ENCODE data around the gene PIK3C2A.

The PIK3C2A gene

GRCh38 chr11:17184882-17185587, 22.8 kb downstream of the PIK3C2A start:
- Mint-ChIP-seq H3K9me3 (no peaks in the 10 kb centered on the region), H3K4me3 (no peak overlapping the region), H3K27ac (no peak overlapping the region), H3K27me3 (no peaks in the 10 kb centered on the region), H3K4me1 (ENCODE audit: low read depth) (peaks cover 22% of the 10 kb centered on the region), H3K36me3 (ENCODE audit: low read depth) (peaks cover 26% of the 10 kb centered on the region)
- DNase-seq = no peak

DNA sequence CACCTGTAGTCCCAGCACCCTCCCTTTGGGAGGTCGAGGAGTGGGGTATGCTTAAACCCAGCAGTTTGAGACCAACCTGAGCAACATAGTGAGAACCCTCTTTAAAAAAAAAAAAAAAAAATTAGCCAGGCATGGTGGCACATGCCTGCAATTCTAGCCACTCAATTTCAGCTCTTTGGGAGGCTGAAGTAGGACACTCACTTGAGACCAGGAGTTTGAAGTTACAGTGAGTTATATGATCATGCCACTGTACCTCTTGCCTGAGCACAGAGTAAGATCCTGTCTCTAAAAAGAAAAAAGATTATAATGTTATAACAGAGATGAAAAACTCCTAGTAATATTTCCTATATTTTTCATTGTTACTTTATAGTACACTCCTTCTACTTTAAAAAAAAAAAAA, 23.9 kb downstream of the PIK3C2A start:
- Mint-ChIP-seq H3K4me3 (no peak overlapping the region), H3K27ac (no peak overlapping the region), H3K36me3 (ENCODE audit: low read depth) (peaks cover 22% of the 10 kb centered on the region), H3K9me3 (no peaks in the 10 kb centered on the region), H3K27me3 (no peaks in the 10 kb centered on the region), H3K4me1 (ENCODE audit: low read depth) (peaks cover 22% of the 10 kb centered on the region)
- DNase-seq = no peak

- H3K27ac Mint-ChIP-seq = no peak overlapping the region
- no peak overlapping the region for H3K4me3 Mint-ChIP-seq
- H3K9me3 Mint-ChIP-seq = no peaks in the 10 kb centered on the region
- DNase-seq = no peak
- H3K4me1 Mint-ChIP-seq (ENCODE audit: low read depth) = peaks cover 10% of the 10 kb centered on the region
- H3K36me3 Mint-ChIP-seq (ENCODE audit: low read depth) = peaks cover 12% of the 10 kb centered on the region
- no peaks in the 10 kb centered on the region for H3K27me3 Mint-ChIP-seq
Observed at GRCh38 chr11:17179970-17180369, 27.8 kb downstream of the PIK3C2A start.

DNA sequence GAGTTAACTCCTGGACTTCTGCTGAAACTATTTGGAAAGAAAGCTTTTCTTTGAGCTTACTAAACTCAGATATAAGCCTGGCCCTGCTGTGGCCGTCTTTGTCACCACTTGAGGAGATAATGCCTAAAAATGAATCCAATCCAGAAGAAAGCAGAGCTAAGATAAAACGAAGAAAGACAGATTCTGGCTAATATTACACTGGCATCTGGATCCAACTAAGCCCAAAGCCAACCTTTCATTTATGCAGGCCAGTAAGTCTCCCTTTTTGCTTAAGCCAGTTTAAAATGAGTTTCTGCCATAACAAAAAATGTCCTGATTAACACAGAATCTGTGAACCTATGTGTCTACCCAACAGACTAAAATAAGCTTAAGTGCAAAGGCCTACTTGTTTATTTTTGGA, 34.5 kb downstream of the PIK3C2A start:
- Mint-ChIP-seq H3K27me3 (no peaks in the 10 kb centered on the region), H3K4me1 (ENCODE audit: low read depth) (peaks cover 24% of the 10 kb centered on the region), H3K27ac (no peak overlapping the region), H3K9me3 (no peaks in the 10 kb centered on the region), H3K36me3 (ENCODE audit: low read depth) (peaks cover 32% of the 10 kb centered on the region), H3K4me3 (no peak overlapping the region)
- DNase-seq = no peak

DNA sequence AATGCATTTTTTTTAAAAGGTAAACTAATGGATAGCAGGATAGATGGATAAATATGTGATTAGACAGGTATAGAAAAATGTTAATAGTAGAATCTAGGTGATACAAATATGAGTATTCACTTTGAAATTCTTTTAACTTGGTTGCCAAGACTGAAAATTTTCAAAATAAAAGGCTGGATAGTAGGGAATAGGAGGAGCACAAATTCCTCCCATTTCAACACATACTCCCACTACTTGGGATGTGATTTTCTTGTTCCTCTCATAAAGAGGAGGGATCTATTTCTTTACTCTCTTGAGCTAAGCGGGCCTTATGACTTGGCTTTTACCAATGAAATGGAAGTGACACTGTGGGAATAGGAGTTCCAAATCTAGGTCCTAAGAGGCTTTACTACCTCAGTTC, 35.9 kb downstream of the PIK3C2A start:
- Mint-ChIP-seq H3K4me3 (no peak overlapping the region), H3K36me3 (ENCODE audit: low read depth) (peaks cover 40% of the 10 kb centered on the region), H3K27ac (no peak overlapping the region), H3K4me1 (ENCODE audit: low read depth) (peaks cover 20% of the 10 kb centered on the region), H3K9me3 (no peaks in the 10 kb centered on the region), H3K27me3 (no peaks in the 10 kb centered on the region)
- no peak for DNase-seq

GRCh38 chr11:17171343-17171742, 36.4 kb downstream of the PIK3C2A start:
- Mint-ChIP-seq H3K4me1 (ENCODE audit: low read depth) (peaks cover 23% of the 10 kb centered on the region), H3K27ac (no peak overlapping the region), H3K4me3 (no peak overlapping the region), H3K36me3 (ENCODE audit: low read depth) (peaks cover 42% of the 10 kb centered on the region), H3K27me3 (no peaks in the 10 kb centered on the region), H3K9me3 (no peaks in the 10 kb centered on the region)
- DNase-seq = no peak

DNA sequence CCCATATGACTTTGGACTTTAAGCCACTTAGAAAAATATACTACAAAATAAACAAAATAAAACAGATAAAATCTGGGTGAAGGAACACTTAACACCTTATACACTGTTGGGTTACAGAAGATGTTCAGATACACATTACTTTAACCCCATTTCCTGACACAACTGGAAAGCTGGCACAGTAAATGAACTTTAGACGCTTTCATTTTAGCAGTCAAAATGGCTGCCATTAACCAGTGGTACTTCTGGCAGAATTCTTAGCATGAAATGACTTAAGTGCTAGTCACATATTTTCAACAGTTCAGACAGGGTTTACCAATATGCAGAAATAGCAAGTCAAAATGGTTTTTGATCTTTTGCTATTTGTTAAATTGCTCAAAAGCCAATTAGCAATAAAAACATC, 37.9 kb downstream of the PIK3C2A start:
- Mint-ChIP-seq H3K4me3 (no peak overlapping the region), H3K27ac (no peak overlapping the region), H3K27me3 (no peaks in the 10 kb centered on the region), H3K4me1 (ENCODE audit: low read depth) (peaks cover 30% of the 10 kb centered on the region), H3K9me3 (no peaks in the 10 kb centered on the region), H3K36me3 (ENCODE audit: low read depth) (peaks cover 47% of the 10 kb centered on the region)
- DNase-seq = no peak

GRCh38 chr11:17165247-17165890, 42.4 kb downstream of the PIK3C2A start:
- no peak overlapping the region for H3K4me3 Mint-ChIP-seq
- no peaks in the 10 kb centered on the region for H3K9me3 Mint-ChIP-seq
- no peaks in the 10 kb centered on the region for H3K27me3 Mint-ChIP-seq
- DNase-seq = no peak
- no peak overlapping the region for H3K27ac Mint-ChIP-seq
- peaks cover 60% of the 10 kb centered on the region for H3K4me1 Mint-ChIP-seq (ENCODE audit: low read depth)
- peaks cover 45% of the 10 kb centered on the region for H3K36me3 Mint-ChIP-seq (ENCODE audit: low read depth)

- Mint-ChIP-seq H3K4me3 (no peak overlapping the region), H3K27me3 (no peaks in the 10 kb centered on the region), H3K27ac (no peak overlapping the region), H3K4me1 (ENCODE audit: low read depth) (peaks cover 62% of the 10 kb centered on the region), H3K36me3 (ENCODE audit: low read depth) (peaks cover 43% of the 10 kb centered on the region), H3K9me3 (no peaks in the 10 kb centered on the region)
- DNase-seq = no peak
Observed at GRCh38 chr11:17164361-17165246, 43.2 kb downstream of the PIK3C2A start.

- Mint-ChIP-seq H3K4me3 (no peak overlapping the region), H3K36me3 (ENCODE audit: low read depth) (peaks cover 34% of the 10 kb centered on the region), H3K27me3 (no peaks in the 10 kb centered on the region), H3K27ac (no peak overlapping the region), H3K9me3 (no peaks in the 10 kb centered on the region), H3K4me1 (ENCODE audit: low read depth) (peaks cover 61% of the 10 kb centered on the region)
- DNase-seq = no peak
Observed at GRCh38 chr11:17163736-17164135, 44.0 kb downstream of the PIK3C2A start.

GRCh38 chr11:17163291-17163690, 44.5 kb downstream of the PIK3C2A start:
- Mint-ChIP-seq H3K9me3 (no peaks in the 10 kb centered on the region), H3K36me3 (ENCODE audit: low read depth) (peaks cover 31% of the 10 kb centered on the region), H3K4me3 (no peak overlapping the region), H3K27ac (no peak overlapping the region), H3K27me3 (no peaks in the 10 kb centered on the region), H3K4me1 (ENCODE audit: low read depth) (peaks cover 58% of the 10 kb centered on the region)
- no peak for DNase-seq

GRCh38 chr11:17162376-17162775, 45.4 kb downstream of the PIK3C2A start:
- no peaks in the 10 kb centered on the region for H3K27me3 Mint-ChIP-seq

GRCh38 chr11:17161515-17161914, 46.3 kb downstream of the PIK3C2A start:
- Mint-ChIP-seq H3K27me3 (no peaks in the 10 kb centered on the region), H3K27ac (no peak overlapping the region), H3K4me1 (ENCODE audit: low read depth) (peaks cover 53% of the 10 kb centered on the region), H3K9me3 (no peaks in the 10 kb centered on the region), H3K4me3 (no peak overlapping the region), H3K36me3 (ENCODE audit: low read depth) (peaks cover 19% of the 10 kb centered on the region)
- no peak for DNase-seq

More at GRCh38 chr11:17162376-17162775, 45.4 kb downstream of the PIK3C2A start:
- H3K4me3 Mint-ChIP-seq = no peak overlapping the region
- no peaks in the 10 kb centered on the region for H3K9me3 Mint-ChIP-seq
- no peak for DNase-seq
- peaks cover 59% of the 10 kb centered on the region for H3K4me1 Mint-ChIP-seq (ENCODE audit: low read depth)
- H3K27ac Mint-ChIP-seq = no peak overlapping the region
- H3K36me3 Mint-ChIP-seq (ENCODE audit: low read depth) = peaks cover 23% of the 10 kb centered on the region

DNA sequence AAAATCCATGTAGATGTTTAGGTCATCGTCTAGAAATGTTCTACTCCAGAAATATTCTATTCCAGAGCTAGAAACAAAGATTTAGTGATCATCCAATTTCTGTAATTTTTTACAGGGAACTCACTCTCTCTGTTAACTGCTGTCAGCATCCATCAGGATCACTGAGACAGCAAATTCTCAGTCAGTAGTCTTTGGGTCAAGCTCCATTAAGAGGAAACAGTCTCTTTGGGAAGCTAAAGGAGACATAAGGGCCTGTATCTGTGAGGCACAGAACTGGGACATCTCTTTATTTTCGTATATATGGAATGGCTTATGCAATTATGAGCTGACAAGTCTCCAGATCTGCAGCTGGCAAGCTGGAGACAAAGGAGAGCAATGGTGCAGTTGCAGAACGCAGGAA, 48.3 kb downstream of the PIK3C2A start:
- Mint-ChIP-seq H3K36me3 (ENCODE audit: low read depth) (peaks cover 24% of the 10 kb centered on the region), H3K9me3 (no peaks in the 10 kb centered on the region), H3K27ac (no peak overlapping the region), H3K4me1 (ENCODE audit: low read depth) (peaks cover 47% of the 10 kb centered on the region), H3K27me3 (no peaks in the 10 kb centered on the region), H3K4me3 (no peak overlapping the region)
- no peak for DNase-seq
